GM19467 (cell line): ENCODE results near the gene POR.

ENCODE experiments used
- ATAC-seq: cut with Tn5 transposase; IDR thresholded peaks from one replicate; pipeline ENCODE4 v1.9.1; 2021; ENCODE audit warnings: mild to moderate bottlenecking, moderate library complexity; ENCODE audit not compliant: unreplicated experiment

POR gene

GRCh38 chr7:75950111-75950681 is 35.2 kb downstream of the POR start:
- ATAC-seq = no peak

DNA sequence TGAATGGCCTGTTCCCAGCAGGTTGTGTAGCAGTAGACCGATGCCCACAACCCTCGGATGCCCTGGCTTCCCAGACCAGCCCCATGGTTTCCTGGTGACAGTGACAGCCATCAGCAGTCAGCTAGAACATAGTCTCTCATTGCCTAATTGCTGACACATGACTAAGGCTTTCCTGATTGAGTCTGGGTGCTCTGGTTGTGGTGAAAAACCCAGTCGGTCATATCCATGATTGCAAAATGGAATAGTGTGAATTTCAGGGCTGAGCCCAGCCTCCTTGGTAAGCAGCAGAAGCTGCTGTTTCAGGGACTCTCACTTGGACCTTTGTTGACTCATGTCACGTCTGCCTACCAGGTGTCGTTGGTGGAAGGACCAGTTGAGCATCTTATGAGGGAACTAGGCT is 36.6 kb downstream of the POR start:
- no peak for ATAC-seq

- no peak for ATAC-seq
These were observed 38.5 kb downstream of the POR start for GRCh38 chr7:75953431-75953830.

DNA sequence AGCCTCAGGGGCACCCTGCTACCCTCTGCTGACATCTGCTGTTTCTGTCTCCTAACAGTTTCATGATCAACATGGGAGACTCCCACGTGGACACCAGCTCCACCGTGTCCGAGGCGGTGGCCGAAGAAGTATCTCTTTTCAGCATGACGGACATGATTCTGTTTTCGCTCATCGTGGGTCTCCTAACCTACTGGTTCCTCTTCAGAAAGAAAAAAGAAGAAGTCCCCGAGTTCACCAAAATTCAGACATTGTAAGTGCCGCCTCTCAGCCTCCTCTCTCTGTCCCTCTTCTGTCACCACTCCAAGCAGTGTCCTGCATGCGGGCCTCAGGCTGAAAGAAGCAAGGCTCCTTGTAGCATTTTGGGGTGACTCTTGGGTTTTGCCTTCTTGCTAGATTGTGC is 39.0 kb downstream of the POR start:
- ATAC-seq = no peak

- ATAC-seq = no peak
These were observed 40.5 kb downstream of the POR start for GRCh38 chr7:75955331-75955955.

GRCh38 chr7:75957021-75957736 is 42.2 kb downstream of the POR start:
- no peak for ATAC-seq

DNA sequence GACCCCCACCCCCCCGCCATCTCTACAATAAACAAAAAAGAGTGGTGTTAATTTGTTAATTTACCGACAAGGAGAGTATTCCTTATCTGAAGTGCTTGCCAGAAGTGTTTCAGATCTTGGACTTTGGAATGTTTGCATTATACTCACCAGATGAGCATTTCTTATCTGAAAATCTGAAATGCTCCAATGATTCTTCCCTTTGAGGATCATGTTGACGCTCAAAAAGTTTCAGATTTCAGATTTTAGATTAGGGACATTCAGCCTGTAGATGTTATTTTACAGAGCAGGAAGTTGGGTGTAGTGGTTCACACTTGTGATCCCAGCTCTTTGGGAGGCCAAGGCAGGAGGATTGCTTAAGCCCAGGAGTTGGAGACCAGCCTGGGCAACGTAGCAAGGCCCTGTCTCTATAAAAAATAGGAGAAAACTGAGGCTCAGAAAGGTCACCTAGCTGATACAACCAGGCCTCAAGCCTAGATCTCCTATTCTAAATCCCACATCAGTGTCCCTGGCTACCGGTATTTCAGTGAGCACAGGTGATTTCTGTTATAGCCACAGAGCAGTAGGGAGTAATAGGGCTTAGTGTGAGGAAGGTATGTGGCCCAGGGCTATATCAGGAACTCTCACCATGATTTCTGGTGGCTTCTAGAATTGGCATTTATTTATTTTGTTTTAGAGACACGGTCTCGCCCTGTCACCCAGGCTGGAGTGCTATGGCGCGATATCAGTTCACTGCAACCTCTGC is 44.0 kb downstream of the POR start:
- ATAC-seq = no peak

DNA sequence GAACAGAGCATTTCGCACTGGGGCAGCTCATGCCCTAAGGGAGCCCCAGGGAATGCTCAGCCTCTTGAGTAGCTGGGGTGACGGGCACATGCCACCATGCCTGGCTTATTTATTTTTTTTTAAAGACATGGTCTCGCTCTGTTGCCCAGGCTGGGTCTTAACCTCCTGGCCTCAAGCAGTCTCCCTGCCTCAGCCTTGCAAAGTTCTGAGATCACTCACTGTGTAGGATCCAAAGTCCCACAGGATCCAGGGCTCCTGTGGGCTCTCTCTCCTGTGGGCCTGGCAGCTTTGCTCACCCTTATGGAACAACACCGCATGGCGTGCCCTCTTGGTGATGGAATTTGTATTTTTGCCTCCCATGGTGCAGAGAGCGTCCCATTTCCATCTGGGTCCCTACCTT is 45.4 kb downstream of the POR start:
- no peak for ATAC-seq

- no peak for ATAC-seq
These were observed 46.3 kb downstream of the POR start for GRCh38 chr7:75961218-75961617.

DNA sequence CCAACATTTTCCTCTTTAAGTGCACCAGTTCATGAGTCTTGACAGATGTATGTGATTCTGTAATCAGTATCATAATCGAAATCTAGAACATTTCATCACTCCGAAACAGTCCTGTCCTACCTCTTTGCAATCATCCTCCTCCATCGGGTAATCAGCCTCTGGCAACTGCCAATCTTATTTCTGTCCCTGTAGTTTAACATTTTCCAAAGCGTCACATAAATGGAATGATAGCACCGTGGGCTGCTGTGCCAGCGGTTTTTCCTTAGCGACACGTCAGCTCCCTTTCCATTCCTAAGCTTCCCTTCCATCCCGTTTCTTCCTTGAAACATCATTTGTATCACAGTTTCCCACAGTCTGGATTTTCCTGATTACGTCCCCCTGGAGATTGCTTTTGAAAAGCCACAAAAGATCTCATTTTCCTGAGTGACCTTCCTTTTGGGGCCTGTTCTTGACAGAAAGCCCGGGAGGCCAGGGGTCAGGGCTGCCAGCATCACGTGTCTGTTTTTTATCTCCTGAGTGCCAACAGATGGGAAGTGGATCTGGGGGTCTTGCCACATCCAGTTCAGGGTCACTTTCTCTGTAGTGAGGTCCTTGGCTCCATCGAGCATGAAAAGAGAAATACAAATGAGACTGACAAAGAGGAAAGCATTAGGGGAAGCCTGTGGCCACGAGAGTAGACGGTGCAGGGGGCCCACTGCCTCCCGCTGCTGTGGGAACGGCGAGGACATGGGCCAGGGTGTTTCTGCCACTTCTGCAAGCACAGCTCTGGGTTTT is 47.8 kb downstream of the POR start:
- no peak for ATAC-seq

DNA sequence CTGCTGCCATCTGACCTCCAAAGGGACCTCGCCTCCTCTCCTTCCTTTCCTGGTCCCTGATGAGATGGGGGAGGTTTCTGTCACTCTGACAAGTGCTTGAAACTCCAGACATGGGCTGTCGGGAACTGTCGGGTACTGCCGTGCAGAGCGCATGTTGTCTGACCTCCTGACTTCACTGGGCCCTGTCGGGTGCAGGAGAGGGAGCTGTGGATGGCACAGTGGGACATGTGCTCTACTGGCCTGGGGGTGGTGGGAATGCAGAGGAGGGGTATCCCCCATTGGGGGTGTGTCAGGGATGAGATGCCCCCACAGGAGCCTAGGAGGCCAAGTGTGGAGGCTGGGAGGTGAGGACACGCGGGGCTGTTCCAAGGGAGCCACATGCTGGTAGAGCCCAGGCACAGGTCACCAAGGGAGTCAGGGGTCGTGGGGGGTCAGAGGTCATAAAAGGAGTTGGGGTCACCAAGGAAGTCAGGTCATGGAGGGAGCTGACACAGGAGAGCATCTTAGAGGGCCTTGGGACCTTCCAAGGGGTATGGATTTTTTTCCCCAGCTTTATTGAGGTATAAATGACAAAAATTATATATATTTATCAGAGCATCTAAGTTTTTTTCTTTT is 48.5 kb downstream of the POR start:
- no peak for ATAC-seq

GRCh38 chr7:75965617-75966016 is 50.7 kb downstream of the POR start:
- ATAC-seq = no peak

- ATAC-seq = no peak
These were observed 51.4 kb downstream of the POR start for GRCh38 chr7:75966190-75966961.

DNA sequence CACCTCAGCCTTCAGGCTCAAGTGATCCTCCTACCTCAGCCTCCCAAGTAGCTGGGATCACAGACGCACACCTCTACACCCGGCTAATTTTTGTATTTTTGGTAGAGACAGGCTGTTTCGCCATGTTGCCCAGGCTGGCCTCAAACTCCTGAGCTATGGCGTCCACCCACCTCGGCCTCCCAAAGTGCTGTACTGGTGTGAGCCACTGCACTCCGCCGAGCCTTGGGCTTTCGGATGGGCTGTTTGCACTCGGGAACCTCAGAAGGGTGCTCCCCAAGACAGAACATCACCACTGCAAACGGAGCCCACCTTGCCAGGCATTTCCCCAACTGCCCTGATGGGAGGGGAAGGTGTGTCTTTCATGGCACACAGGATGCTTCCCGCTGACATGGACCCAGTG is 52.1 kb downstream of the POR start:
- ATAC-seq = no peak

- no peak for ATAC-seq
These were observed 52.6 kb downstream of the POR start for GRCh38 chr7:75967487-75967997.

- no peak for ATAC-seq
These were observed 53.1 kb downstream of the POR start for GRCh38 chr7:75968012-75968411.

GRCh38 chr7:75968561-75969001 is 53.6 kb downstream of the POR start:
- no peak for ATAC-seq

DNA sequence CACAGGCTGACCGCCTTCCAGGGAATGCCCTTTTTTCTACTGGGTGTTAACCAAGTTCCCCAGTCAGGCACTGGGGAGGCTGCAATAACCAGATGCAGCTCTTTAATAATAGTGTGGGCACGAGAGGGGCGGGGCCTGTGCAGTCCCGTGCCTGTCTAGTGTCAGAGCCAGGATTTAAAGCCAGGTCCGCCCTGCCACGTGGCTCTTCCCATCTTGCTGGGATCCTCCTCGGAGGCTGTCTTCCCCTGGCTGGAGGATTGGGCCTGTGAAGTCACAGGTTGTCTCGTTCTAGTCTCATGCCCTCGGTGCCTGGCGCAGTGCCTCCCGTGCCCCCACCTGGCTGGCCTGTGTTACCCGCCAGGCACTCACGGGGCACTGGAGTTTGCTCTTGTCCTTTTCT is 54.2 kb downstream of the POR start:
- no peak for ATAC-seq

- no peak for ATAC-seq
These were observed 54.9 kb downstream of the POR start for GRCh38 chr7:75969704-75970498.
